GM12878 (cell line): Measurements from ENCODE around the gene CHMP4B. TPM values are rescaled to one million over a fixed set of nuclear protein-coding genes. Genes with fewer than 3 reads are reported as not detected.

ENCODE experiments used
- ATF2 ChIP-seq: IDR thresholded peaks from 2 replicates; pipeline ENCODE4 v1.6.1; 2012; ENCODE audit warnings: low read length, inconsistent platforms
- BRCA1 ChIP-seq: IDR thresholded peaks from 2 replicates; pipeline ENCODE4 v1.6.1; 2011; ENCODE audit warnings: low read depth, low read length, improper control_type of control experiment
- CHD1 ChIP-seq: IDR thresholded peaks from 2 replicates; pipeline ENCODE4 v1.6.1; 2012; ENCODE audit warnings: low read depth, low read length, improper control_type of control experiment
- CREB1 ChIP-seq: IDR thresholded peaks from 2 replicates; pipeline ENCODE4 v1.6.1; 2012; ENCODE audit warnings: low read depth, mild to moderate bottlenecking, inconsistent platforms
- DPF2 ChIP-seq: fragments of 450-650 bp; IDR thresholded peaks from 2 replicates; pipeline ENCODE4 v1.6.1; 2017; ENCODE audit warnings: mild to moderate bottlenecking
- ESRRA ChIP-seq: IDR thresholded peaks from 2 replicates; pipeline ENCODE4 v1.6.1; 2012; ENCODE audit warnings: mild to moderate bottlenecking, low read length, improper control_type of control experiment
- HDGF ChIP-seq: fragments of 450-650 bp; IDR thresholded peaks from 2 replicates; pipeline ENCODE4 v1.6.1; 2016; ENCODE audit warnings: antibody characterized with exemption
- JUNB ChIP-seq: IDR thresholded peaks from 2 replicates; pipeline ENCODE4 v1.6.1; 2016; ENCODE audit warnings: antibody characterized with exemption, mild to moderate bottlenecking
- JUND ChIP-seq: IDR thresholded peaks from 2 replicates; pipeline ENCODE4 v1.6.1; 2012; ENCODE audit warnings: low read depth, mild to moderate bottlenecking, low read length, improper control_type of control experiment, moderate library complexity
- KAT2A ChIP-seq: conservative IDR thresholded peaks from 2 replicates; pipeline ENCODE4 v1.6.1; 2011; ENCODE audit warnings: low read depth, low read length; ENCODE audit not compliant: control insufficient read depth
- MEF2A ChIP-seq: IDR thresholded peaks from 2 replicates; pipeline ENCODE4 v1.6.1; 2011; ENCODE audit warnings: low read depth, mild to moderate bottlenecking, low read length, moderate library complexity; ENCODE audit not compliant: insufficient read depth
- NFIC ChIP-seq: IDR thresholded peaks from 2 replicates; pipeline ENCODE4 v1.6.1; 2012; ENCODE audit warnings: low read depth, mild to moderate bottlenecking, inconsistent platforms, low read length, moderate library complexity
- NR2F1 ChIP-seq: fragments of 450-650 bp; conservative IDR thresholded peaks from 2 replicates; pipeline ENCODE4 v1.6.1; 2017; ENCODE audit warnings: mild to moderate bottlenecking
- PAX8 ChIP-seq: fragments of 450-650 bp; IDR thresholded peaks from 2 replicates; pipeline ENCODE4 v1.6.1; 2017; ENCODE audit warnings: mild to moderate bottlenecking, moderate library complexity
- PBX3 ChIP-seq: IDR thresholded peaks from 2 replicates; pipeline ENCODE4 v1.6.1; 2011; ENCODE audit warnings: mild to moderate bottlenecking, low read depth, low read length, moderate library complexity; ENCODE audit not compliant: insufficient replicate concordance
- PRDM15 ChIP-seq: fragments of 450-650 bp; formaldehyde crosslinking; IDR thresholded peaks from 2 replicates; pipeline ENCODE4 v1.4.0; 2020; ENCODE audit warnings: mild to moderate bottlenecking, moderate library complexity
- RAD51 ChIP-seq: fragments of 450-650 bp; IDR thresholded peaks from 2 replicates; pipeline ENCODE4 v1.6.1; 2016; ENCODE audit warnings: moderate library complexity, mild to moderate bottlenecking, inconsistent platforms
- RFX5 ChIP-seq: IDR thresholded peaks from 2 replicates; pipeline ENCODE4 v1.6.1; 2011; ENCODE audit warnings: low read depth, low read length, improper control_type of control experiment
- RUNX3 ChIP-seq: IDR thresholded peaks from 2 replicates; pipeline ENCODE4 v1.6.1; 2012; ENCODE audit warnings: low read length, inconsistent platforms
- SIX5 ChIP-seq: IDR thresholded peaks from 2 replicates; pipeline ENCODE4 v1.6.1; 2011; ENCODE audit warnings: mild to moderate bottlenecking, low read depth, low read length, moderate library complexity; ENCODE audit not compliant: severe bottlenecking
- SPI1 ChIP-seq: IDR thresholded peaks from 2 replicates; pipeline ENCODE4 v1.6.1; 2011; ENCODE audit warnings: low read depth, mild to moderate bottlenecking, low read length, moderate library complexity, borderline replicate concordance; ENCODE audit not compliant: insufficient read depth
- TCF3 ChIP-seq: IDR thresholded peaks from 2 replicates; pipeline ENCODE4 v1.6.1; 2012; ENCODE audit warnings: low read depth, mild to moderate bottlenecking, low read length, borderline replicate concordance; ENCODE audit not compliant: insufficient read depth
- ZBED1 ChIP-seq: IDR thresholded peaks from 2 replicates; pipeline ENCODE4 v1.6.1; 2016; ENCODE audit warnings: borderline replicate concordance
- ZNF384 ChIP-seq: IDR thresholded peaks from 2 replicates; pipeline ENCODE4 v1.6.1; 2012; ENCODE audit warnings: low read depth, mild to moderate bottlenecking, low read length, improper control_type of control experiment, borderline replicate concordance
- polyA plus RNA-seq, 11 experiments: library from polyadenylated mRNA; depleted of rRNA in 4 of 11; unstranded in 6 of 11; stranded (reverse) in 5 of 11; fragments of >200 nt; fragmentation: Nextera tagmentation in 4 of 11; fragmentation: Illumina TruSeq in 1 of 11; extraction: Ambion mirVana in 4 of 11; extraction: Trizol in 1 of 11; gene quantifications; 1 replicate in 1 of 11; 2 replicates in 10 of 11; pipeline versions ENCODE4 v1.2.1 to v1.2.3, GENCODE V29; 2011 to 2016; ENCODE audit warnings: inconsistent platforms in 2 of 11, missing spikeins in 2 of 11, low read depth in 1 of 11
- total RNA-seq, 4 experiments: library from RNA; depleted of rRNA in 3 of 4; stranded (reverse); fragments of >200 nt in 3 of 4; fragmentation: Illumina TruSeq in 1 of 4; extraction: Trizol in 1 of 4; gene quantifications; 2 replicates each; pipeline versions ENCODE4 v1.2.1 to v1.2.3, GENCODE V29; 2013 to 2021

Gene CHMP4B
- total and polyA plus RNA-seq, 10 of the 15 experiments (the other 5 are each of a cell fraction or from before 2014, with no cell fraction given): 4.2 to 118 (median 49.6) TPM

GRCh38 chr20:33773412-33774089, 37.6 kb upstream of the CHMP4B start (continued):
- TF ChIP-seq PBX3 (peak; percentile 68), SIX5 (no peak), RUNX3 (peak; percentile 88), KAT2A (no peak), JUND (no peak), RFX5 (no peak; the same call in 1 of the 2 replicates), DPF2 (peak; percentile 82; the same call in 1 of the 2 replicates), ZBED1 (no peak), JUNB (peak; percentile 59; the same call in 1 of the 2 replicates), ATF2 (peak; percentile 60), TCF3 (no peak), CREB1 (peak; percentile 57; the same call in 1 of the 2 replicates), PAX8 (no peak), NFIC (peak; percentile 76; the same call in 1 of the 2 replicates), ZNF384 (peak; percentile 33; the same call in 1 of the 2 replicates), ESRRA (no peak; the same call in 1 of the 2 replicates), HDGF (no peak), RAD51 (no peak), BRCA1 (no peak), PRDM15 (CRISPR knock-in tag) (no peak), MEF2A (no peak), NR2F1 (0 out of 2 replicates have a peak, but pooled peaks have one; percentile 14), CHD1 (no peak), SPI1 (peak; percentile 88)
